ENCODE results near the gene PRAMEF8. TPM values are rescaled to one million over a fixed set of nuclear protein-coding genes. Genes with fewer than 3 reads are reported as not detected.

The PRAMEF8 gene
- total RNA-seq, 1 donor from 2014 or later, result not detected

Other genes starting within 250 kb of the PRAMEF8 start
- gene PRAMEF27, start 228.6 kb downstream of the PRAMEF8 start, total RNA-seq, result not detected
- not detected for gene HNRNPCL3, start 224.4 kb downstream of the PRAMEF8 start, total RNA-seq
- not detected for gene PRAMEF25, start 214.4 kb downstream of the PRAMEF8 start, total RNA-seq
- gene HNRNPCL2, start 168.3 kb downstream of the PRAMEF8 start, total RNA-seq, result not detected
- gene PRAMEF26, start 129.1 kb downstream of the PRAMEF8 start, total RNA-seq, result not detected
- gene HNRNPCL4, start 119.5 kb downstream of the PRAMEF8 start, total RNA-seq, result not detected
- not detected for gene PRAMEF9, start 113.3 kb downstream of the PRAMEF8 start, total RNA-seq
- not detected for gene PRAMEF13, start 83.7 kb downstream of the PRAMEF8 start, total RNA-seq
- gene PRAMEF18, start 59.0 kb downstream of the PRAMEF8 start, total RNA-seq, result not detected
- not detected for gene PRAMEF5, start 30.9 kb downstream of the PRAMEF8 start, total RNA-seq
- not detected for gene PRAMEF33, start 18.4 kb upstream of the PRAMEF8 start, total RNA-seq
- not detected for gene PRAMEF15, start 30.4 kb upstream of the PRAMEF8 start, total RNA-seq
- not detected for gene PRAMEF14, start 62.0 kb upstream of the PRAMEF8 start, total RNA-seq
- gene PRAMEF19, start 86.8 kb upstream of the PRAMEF8 start, total RNA-seq, result not detected
- gene PRAMEF17, start 104.5 kb upstream of the PRAMEF8 start, total RNA-seq, result not detected
- gene PRAMEF20, start 125.3 kb upstream of the PRAMEF8 start, total RNA-seq, result not detected
- gene LRRC38, start 228.9 kb upstream of the PRAMEF8 start, total RNA-seq, result not detected